HG03342 (cell line): ENCODE results near the gene COMT.
"Not testable (repeated sequence)": the region's sequence is repeated elsewhere in the genome, so short reads cannot be mapped to it uniquely, and the experiment has no call there.

Source experiments
- ATAC-seq: cut with Tn5 transposase; IDR thresholded peaks from one replicate; pipeline ENCODE4 v1.9.1; 2021; ENCODE audit warnings: mild to moderate bottlenecking, moderate library complexity; ENCODE audit not compliant: unreplicated experiment

The COMT gene

DNA sequence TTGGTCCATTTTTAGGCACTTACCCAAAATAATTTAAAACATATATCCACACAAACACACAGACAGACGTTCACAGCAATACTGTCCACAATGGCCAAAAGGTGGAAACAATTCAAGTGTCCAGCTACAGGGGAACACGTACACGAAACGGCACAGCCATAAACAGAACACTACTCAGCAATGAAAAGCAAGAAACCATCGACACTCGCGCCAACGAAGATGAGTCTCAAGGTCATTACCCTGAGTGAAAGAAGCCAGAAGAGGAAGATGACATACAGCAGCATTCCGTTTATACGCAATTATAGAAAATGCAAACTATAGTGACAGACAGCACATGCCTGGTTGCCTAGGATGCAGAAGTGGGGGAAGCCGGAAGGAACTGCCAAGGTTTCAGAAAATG lies 13.4 kb upstream of the COMT start:
- no peak for ATAC-seq

- no peak for ATAC-seq
Measured at GRCh38 chr22:19929586-19930550, 11.7 kb upstream of the COMT start.

DNA sequence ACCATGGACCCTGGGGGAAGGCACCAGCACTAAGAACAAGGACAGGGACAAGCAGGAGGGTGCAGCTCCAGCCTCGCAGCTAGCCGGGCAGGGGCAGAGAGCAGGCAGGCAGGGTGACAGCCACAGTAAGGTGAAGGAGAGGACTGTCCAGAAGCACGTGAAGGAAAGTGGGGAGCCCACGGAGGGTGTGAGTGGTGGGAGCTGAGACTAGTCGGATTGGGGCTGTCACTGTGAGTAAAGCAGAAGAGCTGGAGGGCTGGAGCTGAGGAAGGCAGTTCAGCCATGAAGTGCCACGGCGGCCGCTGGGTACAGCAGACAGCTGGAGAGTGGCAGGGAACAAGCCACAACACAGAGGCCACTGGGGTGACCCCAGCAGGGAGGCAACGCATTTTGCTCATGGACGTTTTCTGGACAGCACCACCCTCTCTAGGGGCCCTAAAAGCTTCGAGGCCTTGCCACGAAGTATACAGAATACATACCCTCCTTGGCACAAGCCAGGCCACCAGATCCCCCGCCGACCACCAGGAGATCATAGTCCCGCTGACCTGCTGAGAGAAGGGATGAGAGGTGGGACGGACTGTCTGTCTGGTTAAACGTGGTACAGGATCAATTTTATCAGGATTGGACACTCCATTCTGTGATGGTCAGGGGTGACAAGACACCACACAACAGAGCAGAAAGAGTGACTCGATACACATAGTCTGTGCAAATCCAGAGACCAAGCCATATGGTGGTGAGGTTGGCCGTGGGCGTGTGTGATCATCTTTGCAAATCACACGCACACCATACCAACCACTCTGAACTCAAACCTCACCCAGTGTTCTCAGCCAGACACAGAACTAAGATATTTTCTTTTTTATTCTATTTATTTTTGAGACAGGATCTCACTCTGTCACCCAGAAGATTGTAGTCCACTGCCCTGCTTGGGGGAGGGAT lies 10.8 kb upstream of the COMT start:
- ATAC-seq, result no peak

DNA sequence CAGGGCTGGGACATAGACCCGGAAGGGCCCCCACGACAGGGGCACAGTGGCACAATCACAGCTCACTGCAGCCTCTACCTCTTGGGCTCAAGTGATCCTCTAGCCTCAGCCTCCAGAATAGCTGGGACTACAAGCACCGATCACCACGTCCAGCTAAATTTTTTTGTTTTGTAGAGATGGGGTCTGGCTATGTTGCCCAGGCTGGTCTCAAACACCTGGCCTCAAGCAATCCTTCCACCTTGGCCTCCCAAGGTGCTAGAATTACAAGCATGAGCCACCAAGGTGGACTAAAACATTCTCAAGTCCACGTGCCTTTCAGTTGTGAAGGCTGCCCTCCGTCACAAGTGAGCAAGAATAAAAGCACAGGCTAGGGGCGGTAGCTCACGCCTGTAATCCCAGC lies 10.1 kb upstream of the COMT start:
- ATAC-seq, result no peak

DNA sequence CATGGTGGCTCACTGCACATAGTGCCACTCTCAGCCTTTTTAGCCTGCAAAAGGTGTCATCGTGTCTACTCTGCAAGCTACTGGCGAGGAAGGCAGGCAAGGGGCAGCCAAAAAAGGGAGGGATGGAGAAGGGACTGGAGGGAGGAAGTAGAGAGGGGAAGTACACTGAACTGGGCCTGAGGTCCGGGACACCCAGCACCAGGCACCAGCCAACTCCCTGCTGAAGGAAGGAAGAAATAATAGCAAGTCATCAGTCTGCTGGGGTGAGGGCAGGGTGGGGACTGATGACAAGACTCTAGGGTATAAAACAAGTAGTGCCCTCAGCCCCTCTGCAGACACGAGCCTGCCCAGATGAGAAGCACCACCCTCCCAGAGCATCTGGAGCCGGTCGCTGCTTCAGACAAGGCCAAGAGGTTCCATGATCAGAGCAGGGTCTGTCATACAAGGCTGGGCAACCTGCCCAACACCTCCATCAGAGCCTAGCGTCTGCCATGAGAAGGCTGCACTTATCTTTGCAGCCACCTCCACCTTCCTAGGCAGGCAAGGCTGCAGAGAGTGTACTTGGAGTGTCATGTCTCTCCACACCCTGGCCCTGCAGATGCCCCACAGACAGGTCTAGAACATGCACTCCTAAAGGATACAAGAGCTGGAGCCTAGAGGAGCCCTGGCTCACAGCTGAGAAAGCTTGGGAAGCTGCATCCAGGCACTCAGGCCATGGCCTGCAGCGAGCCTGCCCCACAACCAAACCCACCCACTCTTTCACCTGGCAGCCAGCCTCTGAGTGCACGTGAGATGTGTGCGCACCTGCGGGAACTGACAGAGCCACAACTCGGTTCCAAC lies 9.0 kb upstream of the COMT start:
- no peak for ATAC-seq

- no peak for ATAC-seq
Measured at GRCh38 chr22:19933341-19934241, 8.0 kb upstream of the COMT start.

- not testable (repeated sequence) for ATAC-seq
Measured at GRCh38 chr22:19935123-19935718, 6.4 kb upstream of the COMT start.

GRCh38 chr22:19936513-19936912 lies 5.1 kb upstream of the COMT start:
- ATAC-seq, result no peak

GRCh38 chr22:19937616-19938473 lies 3.7 kb upstream of the COMT start:
- no peak for ATAC-seq

- ATAC-seq, result no peak
Measured at GRCh38 chr22:19940536-19941364, 822 bp upstream of the COMT start.

DNA sequence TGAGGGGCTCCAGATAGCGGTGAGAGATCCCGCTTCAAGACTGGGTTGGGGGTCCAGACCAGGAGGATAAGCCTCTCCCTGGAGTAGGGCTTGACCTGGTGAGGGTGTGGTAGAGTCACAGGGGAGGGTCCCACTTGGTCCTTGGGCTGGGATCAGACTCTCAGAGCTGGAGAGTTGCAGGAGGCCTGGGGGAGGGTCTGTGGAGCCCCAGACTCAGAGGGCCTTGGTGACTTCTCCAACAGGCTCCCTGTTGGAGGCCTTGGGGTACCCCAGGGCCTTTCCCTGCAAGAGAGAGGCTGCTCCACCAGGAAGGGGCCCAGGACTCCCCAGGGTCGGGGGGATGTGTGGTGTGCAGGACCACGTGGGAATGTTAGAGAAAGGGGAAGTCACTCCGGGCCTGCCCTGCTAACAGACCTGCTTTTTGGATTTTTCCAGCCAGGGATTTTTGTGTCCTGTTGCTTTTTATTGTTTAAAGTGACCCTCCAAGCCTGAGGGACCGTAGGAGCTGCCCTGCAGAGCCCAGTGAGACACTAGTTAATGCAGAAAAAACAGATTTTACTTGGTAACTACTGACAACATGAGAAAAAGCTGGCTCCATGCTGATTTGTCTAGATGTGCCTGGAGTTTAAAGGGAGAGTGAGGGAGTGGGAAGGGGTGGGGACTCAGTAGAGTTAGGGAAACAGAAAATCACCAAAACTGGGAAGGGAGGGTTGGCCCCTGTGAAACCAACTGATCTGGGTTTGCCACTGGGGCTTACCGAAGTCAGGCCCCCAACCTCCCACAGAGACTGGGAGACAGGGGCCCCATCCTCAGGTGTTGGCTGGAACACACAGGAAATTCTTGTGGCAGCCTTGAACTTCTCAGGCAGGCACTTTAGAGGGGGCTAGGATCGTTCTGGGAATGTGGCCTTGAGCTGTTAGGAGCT lies 847 bp downstream of the COMT start:
- no peak for ATAC-seq

GRCh38 chr22:19943082-19944026 lies 1.8 kb downstream of the COMT start:
- ATAC-seq, result no peak

DNA sequence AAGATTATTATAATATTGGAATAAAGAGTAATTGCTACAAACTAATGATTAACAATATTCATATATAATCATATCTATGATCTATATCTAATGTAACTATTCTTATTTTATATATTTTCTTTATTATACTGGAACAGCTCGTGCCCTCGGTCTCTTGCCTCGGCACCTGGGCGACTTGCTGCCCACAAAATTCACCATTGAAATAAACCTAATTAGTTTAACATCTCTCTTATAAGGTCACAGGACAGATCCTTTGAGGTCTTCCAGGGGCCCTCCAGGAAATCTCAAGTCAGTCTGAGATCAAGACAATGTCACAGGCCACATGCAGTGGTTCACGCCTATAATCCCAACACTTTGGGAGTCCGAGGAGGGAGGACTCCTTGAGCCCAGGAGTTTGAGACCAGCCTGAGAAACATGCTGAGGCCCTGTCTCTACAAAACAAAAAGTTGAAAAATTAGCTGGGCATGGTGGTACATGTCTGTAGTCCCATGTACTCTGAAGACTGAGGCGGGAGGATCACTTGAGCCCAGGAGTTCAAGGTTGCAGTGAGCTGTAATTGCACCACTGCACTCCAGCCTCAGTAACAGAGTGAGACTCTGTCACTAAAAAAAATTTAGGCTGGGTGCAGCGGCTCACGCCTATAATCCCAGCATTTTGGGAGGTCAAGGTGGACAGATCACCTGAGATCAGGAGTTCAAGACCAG lies 6.6 kb downstream of the COMT start:
- ATAC-seq, result no peak

GRCh38 chr22:19951346-19951745 lies 9.8 kb downstream of the COMT start:
- no peak for ATAC-seq
